ENCODE measurements around the gene PRTG.

The PRTG gene

GRCh38 chr15:55627730-55628368 is 115.1 kb downstream of the PRTG start:
- no peaks in the 10 kb centered on the region for H3K4me1 ChIP-seq (ENCODE audit: control insufficient read depth, low read length)
- H3K4me2 ChIP-seq (ENCODE audit: low read length), result no peak overlapping the region
- no peaks in the 10 kb centered on the region for H3F3A ChIP-seq (ENCODE audit: control insufficient read depth, insufficient read depth)
- H3K27ac ChIP-seq (ENCODE audit: low read depth, low read length), result no peak overlapping the region
- no peaks in the 10 kb centered on the region for H3K9me3 ChIP-seq (ENCODE audit: control insufficient read depth, insufficient read depth, low read length)
- no peaks in the 10 kb centered on the region for H3K27me3 ChIP-seq (ENCODE audit: control insufficient read depth, low read length)
- H3K36me3 ChIP-seq (ENCODE audit: control insufficient read depth, low read length), result no peaks in the 10 kb centered on the region
- H3K4me3 ChIP-seq (ENCODE audit: low read length), result no peak overlapping the region
- H3K9me2 ChIP-seq (replicated peaks; ENCODE audit: control insufficient read depth, low read length), result no peaks in the 10 kb centered on the region
- H3K79me2 ChIP-seq (ENCODE audit: control insufficient read depth, low read length), result no peaks in the 10 kb centered on the region
- TF ChIP-seq EZH2phosphoT487 (IDR thresholded peaks at IDR 0.05; ENCODE audit: borderline replicate concordance, low read length), result no peak
- TF ChIP-seq, protein P1, sequence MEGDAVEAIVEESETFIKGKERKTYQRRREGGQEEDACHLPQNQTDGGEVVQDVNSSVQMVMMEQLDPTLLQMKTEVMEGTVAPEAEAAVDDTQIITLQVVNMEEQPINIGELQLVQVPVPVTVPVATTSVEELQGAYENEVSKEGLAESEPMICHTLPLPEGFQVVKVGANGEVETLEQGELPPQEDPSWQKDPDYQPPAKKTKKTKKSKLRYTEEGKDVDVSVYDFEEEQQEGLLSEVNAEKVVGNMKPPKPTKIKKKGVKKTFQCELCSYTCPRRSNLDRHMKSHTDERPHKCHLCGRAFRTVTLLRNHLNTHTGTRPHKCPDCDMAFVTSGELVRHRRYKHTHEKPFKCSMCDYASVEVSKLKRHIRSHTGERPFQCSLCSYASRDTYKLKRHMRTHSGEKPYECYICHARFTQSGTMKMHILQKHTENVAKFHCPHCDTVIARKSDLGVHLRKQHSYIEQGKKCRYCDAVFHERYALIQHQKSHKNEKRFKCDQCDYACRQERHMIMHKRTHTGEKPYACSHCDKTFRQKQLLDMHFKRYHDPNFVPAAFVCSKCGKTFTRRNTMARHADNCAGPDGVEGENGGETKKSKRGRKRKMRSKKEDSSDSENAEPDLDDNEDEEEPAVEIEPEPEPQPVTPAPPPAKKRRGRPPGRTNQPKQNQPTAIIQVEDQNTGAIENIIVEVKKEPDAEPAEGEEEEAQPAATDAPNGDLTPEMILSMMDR (IDR thresholded peaks at IDR 0.05; ENCODE audit: low read depth, low read length, poor library complexity, severe bottlenecking), result no peak
- H4K20me1 ChIP-seq (ENCODE audit: control insufficient read depth, insufficient read depth, low read depth, low read length), result no peaks in the 10 kb centered on the region

DNA sequence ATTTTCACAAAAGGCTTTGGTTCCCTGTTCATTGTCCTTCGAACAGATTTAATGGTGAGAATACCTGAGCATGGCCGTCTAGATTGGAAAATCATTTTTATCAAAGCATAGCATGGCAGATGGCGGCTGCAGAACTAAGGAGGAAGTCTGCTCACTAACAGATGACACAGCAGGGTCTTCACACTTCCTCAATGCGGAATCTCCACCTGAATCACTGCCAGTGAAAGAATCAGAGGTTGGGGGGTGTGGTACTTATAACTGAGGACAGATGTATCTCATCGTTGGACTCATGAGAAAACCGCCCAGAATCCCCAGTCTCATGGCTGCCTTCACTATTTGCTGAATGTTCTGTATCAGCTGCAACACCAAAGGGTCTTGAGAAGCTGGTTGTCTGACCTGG is 123.2 kb downstream of the PRTG start:
- Histone ChIP-seq H3K4me1 (ENCODE audit: control insufficient read depth, low read length) (no peaks in the 10 kb centered on the region), H3K27ac (ENCODE audit: low read depth, low read length) (no peak overlapping the region), H3K9me3 (ENCODE audit: control insufficient read depth, insufficient read depth, low read length) (no peaks in the 10 kb centered on the region), H3K4me2 (ENCODE audit: low read length) (no peak overlapping the region), H3K9me2 (replicated peaks; ENCODE audit: control insufficient read depth, low read length) (no peaks in the 10 kb centered on the region), H3K36me3 (ENCODE audit: control insufficient read depth, low read length) (no peaks in the 10 kb centered on the region), H3F3A (ENCODE audit: control insufficient read depth, insufficient read depth) (no peaks in the 10 kb centered on the region), H3K4me3 (ENCODE audit: low read length) (no peak overlapping the region), H3K27me3 (ENCODE audit: control insufficient read depth, low read length) (peaks cover 6% of the 10 kb centered on the region; the same call in 1 of the 2 replicates), H3K79me2 (ENCODE audit: control insufficient read depth, low read length) (no peaks in the 10 kb centered on the region), H4K20me1 (ENCODE audit: control insufficient read depth, insufficient read depth, low read depth, low read length) (no peaks in the 10 kb centered on the region)
- TF ChIP-seq, protein P1 (IDR thresholded peaks at IDR 0.05; ENCODE audit: low read depth, low read length, poor library complexity, severe bottlenecking), result no peak
- no peak for TF ChIP-seq EZH2phosphoT487 (IDR thresholded peaks at IDR 0.05; ENCODE audit: borderline replicate concordance, low read length)

- no peaks in the 10 kb centered on the region for H3K36me3 ChIP-seq (ENCODE audit: control insufficient read depth, low read length)
Measured at GRCh38 chr15:55618387-55618786, 124.6 kb downstream of the PRTG start.

More at GRCh38 chr15:55618387-55618786, 124.6 kb downstream of the PRTG start:
- no peaks in the 10 kb centered on the region for H3F3A ChIP-seq (ENCODE audit: control insufficient read depth, insufficient read depth)
- no peaks in the 10 kb centered on the region for H3K79me2 ChIP-seq (ENCODE audit: control insufficient read depth, low read length)
- H3K9me2 ChIP-seq (replicated peaks; ENCODE audit: control insufficient read depth, low read length), result no peaks in the 10 kb centered on the region
- no peak overlapping the region for H3K27ac ChIP-seq (ENCODE audit: low read depth, low read length)
- H3K4me1 ChIP-seq (ENCODE audit: control insufficient read depth, low read length), result no peaks in the 10 kb centered on the region
- peaks cover 14% of the 10 kb centered on the region; the same call in 1 of the 2 replicates for H3K27me3 ChIP-seq (ENCODE audit: control insufficient read depth, low read length)
- no peak overlapping the region for H3K4me2 ChIP-seq (ENCODE audit: low read length)
- no peak overlapping the region for H3K4me3 ChIP-seq (ENCODE audit: low read length)
- no peaks in the 10 kb centered on the region for H3K9me3 ChIP-seq (ENCODE audit: control insufficient read depth, insufficient read depth, low read length)
- no peaks in the 10 kb centered on the region for H4K20me1 ChIP-seq (ENCODE audit: control insufficient read depth, insufficient read depth, low read depth, low read length)
- TF ChIP-seq, protein P1 (IDR thresholded peaks at IDR 0.05; ENCODE audit: low read depth, low read length, poor library complexity, severe bottlenecking), result no peak
- TF ChIP-seq EZH2phosphoT487 (IDR thresholded peaks at IDR 0.05; ENCODE audit: borderline replicate concordance, low read length), result no peak

All from DOHH2 (cell line).